B cell (primary cell): Measurements from ENCODE around the gene HADHB. TPM values are rescaled to one million over a fixed set of nuclear protein-coding genes. Genes with fewer than 3 reads are reported as not detected.
A peak's percentile ranks its signal among the peaks of the same experiment; 100 is the strongest.

Experiments used
- ATAC-seq: fragments of 200-7000 bp; cut with Tn5 transposase; one replicate; pipeline ENCODE4 v1.10.0; 2021; ENCODE audit warnings: low read depth, mild to moderate bottlenecking, moderate number of reproducible peaks, moderate library complexity
- CTCF ChIA-PET: fragments of 350-600 bp; sonication (Branson Sonifier 250); formaldehyde crosslinking; loops from one replicate; lab custom pipeline; 2021; ENCODE audit warnings: antibody characterized with exemption, inconsistent platforms; lab: Charles Lee
- POLR2A ChIA-PET: fragments of 350-600 bp; sonication (Branson Sonifier 250); formaldehyde crosslinking; loops from one replicate; lab custom pipeline; 2021; ENCODE audit warnings: antibody characterized with exemption; lab: Charles Lee
- DNase-seq: peaks from one replicate; pipeline ENCODE4 v3.0.0; 2013
- H2AFZ ChIP-seq: 2 replicates; pipeline ENCODE4 v1.6.1; 2012; ENCODE audit warnings: mild to moderate bottlenecking, low read depth, low read length; ENCODE audit not compliant: insufficient read depth, poor library complexity, severe bottlenecking
- H3K27ac ChIP-seq, 2 donors: 1 replicate in 1 of 2; 2 replicates in 1 of 2; pipeline ENCODE4 v1.5.1; 2012 to 2013; ENCODE audit warnings: low read length in 2 of 2, mild to moderate bottlenecking in 2 of 2, moderate library complexity in 1 of 2
- H3K27me3 ChIP-seq, 4 experiments: fragments of 200-600 bp in 1 of 4; sonication (generic) in 1 of 4; replicated peaks in 1 of 4; 1 replicate in 2 of 4; 2 replicates in 2 of 4; pipeline versions ENCODE4 v1.6.1 to v1.7.0; 2013 to 2016; ENCODE audit warnings: low read length in 3 of 4, mild to moderate bottlenecking in 2 of 4, mixed read lengths in 1 of 4, moderate library complexity in 1 of 4; ENCODE audit not compliant: insufficient read depth in 4 of 4, control insufficient read depth in 3 of 4; ENCODE audit errors: control extremely low read depth in 1 of 4
- H3K36me3 ChIP-seq, 2 experiments: replicated peaks in 1 of 2; 1 replicate in 1 of 2; 2 replicates in 1 of 2; pipeline versions ENCODE4 v1.6.1 to v1.7.1; 2013; ENCODE audit warnings: low read length in 1 of 2; ENCODE audit not compliant: insufficient read depth in 2 of 2, control insufficient read depth in 1 of 2; ENCODE audit errors: control extremely low read depth in 1 of 2, extremely low read depth in 1 of 2
- H3K4me1 ChIP-seq, 2 donors: fragments of 200-600 bp in 1 of 2; sonication (generic) in 1 of 2; 1 replicate in 1 of 2; 2 replicates in 1 of 2; pipeline versions ENCODE4 v1.5.1 to v1.6.1; 2013 to 2017; ENCODE audit warnings: low read length in 2 of 2; ENCODE audit not compliant: control insufficient read depth in 2 of 2, insufficient read depth in 2 of 2
- H3K4me2 ChIP-seq: replicated peaks from 2 replicates; pipeline ENCODE3; 2012; ENCODE audit warnings: mild to moderate bottlenecking, low read depth, low read length; ENCODE audit not compliant: poor library complexity, severe bottlenecking
- H3K4me3 ChIP-seq, 5 experiments: fragments of 200-600 bp in 1 of 5; sonication (generic) in 1 of 5; 1 replicate in 3 of 5; 2 replicates in 2 of 5; pipeline versions ENCODE4 v1.5.1 to v1.7.0; 2011 to 2016; ENCODE audit warnings: low read length in 4 of 5, mild to moderate bottlenecking in 4 of 5, low read depth in 2 of 5, control low read depth in 1 of 5, moderate library complexity in 1 of 5; ENCODE audit not compliant: insufficient read depth in 1 of 5; ENCODE audit errors: control extremely low read depth in 1 of 5, extremely low read depth in 1 of 5
- H3K79me2 ChIP-seq: fragments of 200-600 bp; sonication (generic); one replicate; pipeline ENCODE4 v1.6.0; 2016; ENCODE audit warnings: low read length; ENCODE audit not compliant: control insufficient read depth, insufficient read depth
- H3K9ac ChIP-seq: fragments of 200-600 bp; sonication (generic); 2 replicates; pipeline ENCODE4 v1.6.1; 2017; ENCODE audit warnings: mild to moderate bottlenecking, low read length, moderate library complexity
- H3K9me3 ChIP-seq, 3 donors: one replicate each; pipeline versions ENCODE4 v1.6.1 to v1.7.1; 2013; ENCODE audit warnings: low read length in 2 of 3; ENCODE audit not compliant: control insufficient read depth in 2 of 3, insufficient read depth in 1 of 3; ENCODE audit errors: control extremely low read depth in 1 of 3
- H4K20me1 ChIP-seq: 2 replicates; pipeline ENCODE4 v1.6.0; 2012; ENCODE audit warnings: mild to moderate bottlenecking, low read length; ENCODE audit not compliant: insufficient read depth, control insufficient read depth, poor library complexity, severe bottlenecking
- H3K27ac Mint-ChIP-seq: one replicate; pipeline ENCODE4 v1.8.0; 2021; ENCODE audit warnings: mixed read lengths
- H3K27me3 Mint-ChIP-seq: one replicate; pipeline ENCODE4 v1.8.0; 2021; ENCODE audit warnings: mixed read lengths
- H3K4me1 Mint-ChIP-seq: one replicate; pipeline ENCODE4 v1.8.0; 2021; ENCODE audit warnings: mixed read lengths
- H3K4me3 Mint-ChIP-seq: one replicate; pipeline ENCODE4 v1.8.0; 2021; ENCODE audit warnings: mixed read lengths
- H3K9me3 Mint-ChIP-seq: one replicate; pipeline ENCODE4 v1.8.0; 2022; ENCODE audit warnings: mixed read lengths; ENCODE audit not compliant: insufficient read depth
- EZH2 ChIP-seq: IDR thresholded peaks from 2 replicates; pipeline ENCODE4 v1.6.1; 2012; ENCODE audit warnings: borderline replicate concordance, low read depth, mild to moderate bottlenecking, moderate library complexity, low read length; ENCODE audit not compliant: insufficient read depth, poor library complexity, severe bottlenecking
- WGBS: methylation state at CpG from one replicate; pipeline ENCODE4 v1.1.5; 2013; ENCODE audit warnings: missing lambda C conversion rate; ENCODE audit not compliant: insufficient coverage; 5-methylcytosine and 5-hydroxymethylcytosine counted together
- intact Hi-C: fragments of 100-400 bp; cut with micrococcal nuclease; formaldehyde crosslinking; loops from one replicate; pipeline ENCODE4 v1.10.0; 2022
- polyA plus RNA-seq: library from polyadenylated mRNA; depleted of rRNA; stranded (reverse); fragments of >200 nt; gene quantifications from 2 replicates; pipeline ENCODE4 v1.2.3, GENCODE V29; 2012
- total RNA-seq, 2 donors: library from RNA; stranded (reverse); fragments of 120-200 nt in 1 of 2; gene quantifications; 1 replicate in 1 of 2; 2 replicates in 1 of 2; pipeline versions ENCODE4 v1.2.3 to v1.2.4, GENCODE V29; 2013 to 2022
- TF ChIP-seq, protein P1 (sequence below): fragments of 200-600 bp; IDR thresholded peaks from one replicate; pipeline ENCODE4 v1.8.0; 2022; ENCODE audit warnings: antibody characterized with exemption, mild to moderate bottlenecking

Gene HADHB
- total and polyA plus RNA-seq, 2 donors (not counting 1 experiment from before 2014, with no cell fraction given), result 40.6 to 64.2 TPM

DNA sequence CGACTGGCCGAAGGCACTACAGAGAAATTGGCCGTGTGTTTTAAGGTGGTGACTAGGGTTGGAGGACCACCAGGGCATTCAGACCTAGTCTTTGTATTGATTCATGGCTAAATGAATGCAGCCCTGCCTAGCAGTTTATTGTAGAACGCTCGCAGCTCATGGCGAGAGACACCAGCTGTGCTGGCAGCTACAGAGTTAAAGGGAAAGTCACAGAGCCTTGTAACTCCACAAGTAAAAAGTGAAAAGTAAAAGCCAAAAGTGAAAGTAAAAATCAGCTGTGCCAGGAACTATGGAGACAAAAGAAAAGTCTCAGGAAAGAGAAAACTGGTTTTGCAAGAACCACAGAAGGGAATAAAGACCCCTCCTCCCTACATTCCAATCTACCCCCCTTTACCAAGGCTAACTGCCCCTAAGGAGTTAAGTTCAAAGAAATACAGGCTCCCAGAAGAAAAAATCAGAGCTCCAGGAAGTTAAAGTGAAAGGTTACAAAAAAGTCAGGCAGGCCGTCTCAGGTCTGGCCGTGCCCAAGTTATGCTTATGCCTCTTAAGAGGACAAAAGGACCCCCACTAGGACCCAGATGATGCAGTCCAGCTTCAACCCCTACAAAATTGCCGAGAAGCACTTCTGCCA is 54.8 kb downstream of the HADHB start:
- no peaks in the 10 kb centered on the region for H3K9me3 Mint-ChIP-seq
- Histone ChIP-seq H3K4me1 (peaks cover 15 to 20% of the 10 kb centered on the region in 2 donors), H2AFZ (peak overlapping the region; percentile 100), H3K9me3 (no peaks in the 10 kb centered on the region), H3K79me2 (peaks cover 7% of the 10 kb centered on the region), H3K4me3 (peak overlapping the region; percentile 84 to 97 (median 92)), H3K4me2 (peak overlapping the region; percentile 87), H4K20me1 (no peaks in the 10 kb centered on the region), H3K9ac (peak overlapping the region; percentile 92), H3K27me3 (no peaks in the 10 kb centered on the region), H3K27ac (peak overlapping the region; percentile 68 to 91), H3K36me3 (peaks cover 0 to 6% of the 10 kb centered on the region in 2 experiments)
- ATAC-seq (peak; percentile 42), DNase-seq (peak; percentile 59)
- ChIA-PET POLR2A (interaction anchor here (0.8 to 1.4 kb wide), 3 partner anchors 46 to 626 kb away, joined by 3 to 7 read pairs (median 6); partner anchors contain the start of genes HADHA, HADHB and SELENOI), CTCF (interaction anchor here (0.6 to 1.4 kb wide), 6 partner anchors 13 to 308 kb away, joined by 3 to 5 read pairs (median 3); partner anchors contain the start of gene SELENOI)
- no peak for TF ChIP-seq EZH2
- TF ChIP-seq, protein P1, sequence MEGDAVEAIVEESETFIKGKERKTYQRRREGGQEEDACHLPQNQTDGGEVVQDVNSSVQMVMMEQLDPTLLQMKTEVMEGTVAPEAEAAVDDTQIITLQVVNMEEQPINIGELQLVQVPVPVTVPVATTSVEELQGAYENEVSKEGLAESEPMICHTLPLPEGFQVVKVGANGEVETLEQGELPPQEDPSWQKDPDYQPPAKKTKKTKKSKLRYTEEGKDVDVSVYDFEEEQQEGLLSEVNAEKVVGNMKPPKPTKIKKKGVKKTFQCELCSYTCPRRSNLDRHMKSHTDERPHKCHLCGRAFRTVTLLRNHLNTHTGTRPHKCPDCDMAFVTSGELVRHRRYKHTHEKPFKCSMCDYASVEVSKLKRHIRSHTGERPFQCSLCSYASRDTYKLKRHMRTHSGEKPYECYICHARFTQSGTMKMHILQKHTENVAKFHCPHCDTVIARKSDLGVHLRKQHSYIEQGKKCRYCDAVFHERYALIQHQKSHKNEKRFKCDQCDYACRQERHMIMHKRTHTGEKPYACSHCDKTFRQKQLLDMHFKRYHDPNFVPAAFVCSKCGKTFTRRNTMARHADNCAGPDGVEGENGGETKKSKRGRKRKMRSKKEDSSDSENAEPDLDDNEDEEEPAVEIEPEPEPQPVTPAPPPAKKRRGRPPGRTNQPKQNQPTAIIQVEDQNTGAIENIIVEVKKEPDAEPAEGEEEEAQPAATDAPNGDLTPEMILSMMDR, result no peak
- no peak overlapping the region for H3K4me3 Mint-ChIP-seq
- no peaks in the 10 kb centered on the region for H3K27me3 Mint-ChIP-seq
- whole genome bisulfite sequencing, result 2% methylated on average over 8 of the region's 9 CpGs
- H3K27ac Mint-ChIP-seq, result no peak overlapping the region
- intact Hi-C loops, result loop anchor here (1.0 to 2.0 kb wide), 2 partner anchors 47 to 55 kb away; partner anchors contain the start of genes ADGRF3, HADHA, HADHB and SELENOI
- H3K4me1 Mint-ChIP-seq, result no peaks in the 10 kb centered on the region
